SH-SY5Y (cell line): ENCODE results near the gene KRT14.
A peak's percentile ranks its signal among the peaks of the same experiment; 100 is the strongest.

Source experiments
- GATA2 ChIP-seq: IDR thresholded peaks from 2 replicates; pipeline ENCODE4 v1.6.1; 2011; ENCODE audit warnings: mild to moderate bottlenecking, low read depth, low read length
- GATA3 ChIP-seq: IDR thresholded peaks from 2 replicates; pipeline ENCODE4 v1.6.1; 2011; ENCODE audit warnings: low read depth, mild to moderate bottlenecking, low read length, moderate library complexity

DNA sequence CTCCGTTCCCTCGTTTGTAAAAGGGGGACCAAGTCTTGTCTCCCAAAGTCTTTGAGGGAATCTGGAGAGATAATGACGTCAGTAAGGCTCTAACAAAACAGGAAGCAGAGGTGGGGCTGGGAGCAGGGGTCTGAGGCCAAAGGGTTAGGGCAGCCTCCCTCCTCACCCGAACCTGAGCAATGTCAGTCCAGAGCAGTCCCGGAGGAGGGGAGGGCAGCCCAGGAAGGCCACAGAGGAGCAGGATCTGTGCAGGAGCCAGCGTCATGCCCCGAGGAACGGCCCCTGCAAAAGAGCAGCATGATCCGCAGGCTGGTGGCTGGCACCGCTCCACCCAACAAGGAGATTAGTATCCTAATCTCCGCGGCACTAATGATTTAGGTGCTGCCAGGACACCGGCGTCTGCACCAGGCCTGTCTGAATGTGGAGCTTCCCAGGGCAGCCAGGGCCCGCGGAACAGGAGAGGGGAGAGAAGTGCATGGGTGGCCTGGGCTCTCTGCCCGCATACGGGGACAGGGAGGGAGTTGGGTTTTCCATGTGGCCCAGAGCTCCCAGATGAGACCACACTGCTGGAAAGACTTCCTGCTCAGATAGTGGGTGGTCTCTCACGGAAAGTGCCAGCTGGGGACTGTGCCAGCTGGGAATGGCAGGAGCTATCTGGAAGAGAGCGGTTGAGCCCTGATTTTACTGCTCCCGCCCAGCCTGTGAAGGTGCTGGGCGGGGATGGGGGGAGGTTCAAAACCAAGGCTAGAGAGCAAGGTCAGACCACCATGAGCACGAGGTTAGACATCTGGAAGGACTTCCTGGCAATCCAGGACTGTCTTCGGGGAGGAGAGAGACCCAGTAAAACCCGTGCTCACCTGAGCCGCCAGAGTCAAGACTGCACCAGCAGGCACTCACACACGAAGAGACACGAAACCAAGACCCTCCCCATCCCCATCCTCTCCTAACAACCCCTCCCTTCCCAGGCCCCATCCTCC is 48.7 kb upstream of the KRT14 start:
- no peak for TF ChIP-seq GATA3
- TF ChIP-seq GATA2, result peak; percentile 88
